Fibroblast of villous mesenchyme (primary cell): ENCODE data around the gene CDKN2B. TPM values are rescaled to one million over a fixed set of nuclear protein-coding genes. Genes with fewer than 3 reads are reported as not detected.

Source experiments
- DNase-seq: peaks from one replicate; pipeline ENCODE4 v3.0.0-alpha.2; 2010; ENCODE audit warnings: low read depth
- H3K4me3 ChIP-seq: 2 replicates; pipeline ENCODE4 v1.5.1; 2011; ENCODE audit warnings: low read depth, mild to moderate bottlenecking, low read length
- CTCF ChIP-seq: IDR thresholded peaks from 2 replicates; pipeline ENCODE4 v1.5.1; 2012; ENCODE audit warnings: low read depth, mild to moderate bottlenecking, low read length; ENCODE audit not compliant: insufficient read depth
- total RNA-seq: library from RNA; depleted of rRNA; stranded (reverse); fragments of >200 nt; gene quantifications from 2 replicates; pipeline ENCODE4 v1.2.3, GENCODE V29; 2012

The CDKN2B gene
- total RNA-seq, 1 donor: 43.2 TPM

- no peak overlapping the region for H3K4me3 ChIP-seq
- TF ChIP-seq CTCF: no peak
- no peak for DNase-seq
Measured at GRCh38 chr9:21991072-21991959, 17.8 kb downstream of the CDKN2B start.

GRCh38 chr9:21989440-21990189 lies 19.5 kb downstream of the CDKN2B start:
- peak overlapping the region; percentile 5 for H3K4me3 ChIP-seq
- DNase-seq: no peak
- no peak for TF ChIP-seq CTCF

- no peak for DNase-seq
- TF ChIP-seq CTCF: no peak
- no peak overlapping the region for H3K4me3 ChIP-seq
Measured at GRCh38 chr9:21988056-21988990, 20.8 kb downstream of the CDKN2B start.

- TF ChIP-seq CTCF: no peak
- DNase-seq: no peak
- no peak overlapping the region for H3K4me3 ChIP-seq
Measured at GRCh38 chr9:21985964-21986667, 23.0 kb downstream of the CDKN2B start.

GRCh38 chr9:21984101-21984500 lies 25.0 kb downstream of the CDKN2B start:
- TF ChIP-seq CTCF: no peak
- H3K4me3 ChIP-seq: no peak overlapping the region
- DNase-seq: no peak

GRCh38 chr9:21983561-21983935 lies 25.6 kb downstream of the CDKN2B start:
- TF ChIP-seq CTCF: no peak
- no peak overlapping the region for H3K4me3 ChIP-seq
- DNase-seq: no peak
